Measurements from ENCODE around the gene EXOC3L2.

DNA sequence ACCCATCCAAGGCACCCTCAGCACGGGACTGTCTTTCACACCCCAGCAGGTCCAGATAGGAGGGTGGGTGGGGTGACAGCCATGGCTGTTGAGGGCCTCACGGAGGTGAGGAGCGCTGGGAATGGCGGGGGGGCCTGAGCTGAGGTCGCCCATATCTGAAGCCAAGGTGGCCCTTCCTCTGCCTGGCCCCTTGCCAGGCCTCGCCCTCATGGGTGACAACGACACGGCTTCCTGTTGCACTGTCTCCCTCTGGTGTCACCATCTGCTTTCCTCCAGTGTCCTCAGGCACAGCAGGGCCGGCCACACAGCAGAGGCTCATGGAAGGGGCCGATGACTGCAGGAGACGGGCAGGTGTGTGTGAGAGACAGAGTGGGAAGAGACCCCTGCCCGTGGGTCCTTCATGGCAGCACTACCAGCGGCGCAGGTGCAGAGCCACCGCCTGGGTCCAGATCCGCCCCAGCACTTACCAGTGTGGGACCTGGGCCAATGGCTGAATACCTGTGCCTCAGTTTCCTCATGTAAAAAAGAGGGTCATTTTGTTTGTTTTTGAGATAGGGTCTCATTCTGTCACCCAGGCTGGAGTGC, 76.3 kb downstream of the EXOC3L2 start:
- TF ChIP-seq, protein P1, sequence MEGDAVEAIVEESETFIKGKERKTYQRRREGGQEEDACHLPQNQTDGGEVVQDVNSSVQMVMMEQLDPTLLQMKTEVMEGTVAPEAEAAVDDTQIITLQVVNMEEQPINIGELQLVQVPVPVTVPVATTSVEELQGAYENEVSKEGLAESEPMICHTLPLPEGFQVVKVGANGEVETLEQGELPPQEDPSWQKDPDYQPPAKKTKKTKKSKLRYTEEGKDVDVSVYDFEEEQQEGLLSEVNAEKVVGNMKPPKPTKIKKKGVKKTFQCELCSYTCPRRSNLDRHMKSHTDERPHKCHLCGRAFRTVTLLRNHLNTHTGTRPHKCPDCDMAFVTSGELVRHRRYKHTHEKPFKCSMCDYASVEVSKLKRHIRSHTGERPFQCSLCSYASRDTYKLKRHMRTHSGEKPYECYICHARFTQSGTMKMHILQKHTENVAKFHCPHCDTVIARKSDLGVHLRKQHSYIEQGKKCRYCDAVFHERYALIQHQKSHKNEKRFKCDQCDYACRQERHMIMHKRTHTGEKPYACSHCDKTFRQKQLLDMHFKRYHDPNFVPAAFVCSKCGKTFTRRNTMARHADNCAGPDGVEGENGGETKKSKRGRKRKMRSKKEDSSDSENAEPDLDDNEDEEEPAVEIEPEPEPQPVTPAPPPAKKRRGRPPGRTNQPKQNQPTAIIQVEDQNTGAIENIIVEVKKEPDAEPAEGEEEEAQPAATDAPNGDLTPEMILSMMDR (IDR thresholded peaks at IDR 0.05): no peak
- no peak for TF ChIP-seq POLR2A (IDR thresholded peaks at IDR 0.05)
- TF ChIP-seq POLR2AphosphoS5 (IDR thresholded peaks at IDR 0.05; ENCODE audit: insufficient read depth in 1 of 2, low read depth in 1 of 2): no peak
